ENCODE measurements around the gene LIPC. TPM values are rescaled to one million over a fixed set of nuclear protein-coding genes. Genes with fewer than 3 reads are reported as not detected.

Gene LIPC
- polyA plus RNA-seq, 1 of the 3 experiments (the other 2 are of a cell fraction), result not detected

DNA sequence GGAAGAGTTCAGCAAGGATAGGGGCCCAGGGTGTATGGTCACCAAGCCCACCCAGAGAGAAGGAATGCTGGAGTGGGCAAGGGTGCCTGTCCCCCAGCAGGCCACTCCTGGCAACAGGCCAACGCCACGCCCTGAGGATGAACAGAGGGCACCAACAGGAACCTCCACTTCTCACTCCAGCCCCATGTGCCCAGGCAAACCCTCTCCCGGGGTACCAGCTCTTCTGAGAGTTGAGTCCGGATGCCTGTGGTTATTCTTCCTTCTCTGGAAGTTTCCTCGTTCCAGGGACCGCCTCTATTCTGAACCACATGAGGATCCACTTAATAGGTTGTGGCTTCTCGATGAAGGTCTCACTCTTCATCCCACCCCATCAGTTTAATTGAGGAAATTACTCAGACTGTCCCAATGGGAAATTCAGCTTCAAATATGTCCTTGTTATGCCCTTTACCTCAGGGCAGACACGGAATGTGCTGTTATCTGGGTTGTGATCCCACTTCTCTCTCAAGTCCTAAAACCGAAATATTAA is 114.3 kb downstream of the LIPC start:
- 81% methylated on average over 7 of the region's 9 CpGs for WGBS (ENCODE audit: low lambda C conversion rate)

More for the DNA sequence above, 114.3 kb downstream of the LIPC start:
- Histone ChIP-seq H3K9me3 (no peaks in the 10 kb centered on the region), H3K27me3 (ENCODE audit: insufficient read depth) (no peaks in the 10 kb centered on the region), H3K27ac (ENCODE audit: low read depth in 2 of 2, low read length in 1 of 2) (0 out of 4 replicates have a peak overlapping the region, but pooled peaks of 1 of the 2 experiments have one; percentile 89), H3K4me3 (ENCODE audit: low read depth in 2 of 2, low read length in 1 of 2) (no peak overlapping the region), H4K20me1 (ENCODE audit: insufficient read depth) (no peaks in the 10 kb centered on the region), H3K9ac (no peak overlapping the region), H3F3A (replicated peaks; ENCODE audit: insufficient read depth) (peaks cover 20% of the 10 kb centered on the region), H3K36me3 (replicated peaks in 1 of 2; ENCODE audit: control insufficient read depth in 1 of 2, insufficient read depth in 2 of 2, low read length in 1 of 2) (no peaks in the 10 kb centered on the region), H3K79me2 (ENCODE audit: insufficient read depth) (no peaks in the 10 kb centered on the region), H2AFZ (ENCODE audit: low read depth) (no peak overlapping the region), H3K4me1 (ENCODE audit: control insufficient read depth in 1 of 2, insufficient read depth in 2 of 2, low read depth in 1 of 2, low read length in 1 of 2) (peaks cover 17% of the 10 kb centered on the region in 2 experiments; a peak in 2 of 4 replicates), H3K4me2 (no peak overlapping the region), H3K9me2 (no peaks in the 10 kb centered on the region)
- CTCF ChIA-PET, result interaction anchor here (1.1 kb wide), 1 partner anchor 225 kb away, joined by 4 read pairs; the partner anchor contains the start of gene MINDY2
- no peak for DNase-seq
- POLR2A ChIA-PET, result no interaction called here
- TF ChIP-seq SMC3 (IDR thresholded peaks at IDR 0.05; ENCODE audit: low read depth, low read length), result no peak
- TF ChIP-seq, protein P1, sequence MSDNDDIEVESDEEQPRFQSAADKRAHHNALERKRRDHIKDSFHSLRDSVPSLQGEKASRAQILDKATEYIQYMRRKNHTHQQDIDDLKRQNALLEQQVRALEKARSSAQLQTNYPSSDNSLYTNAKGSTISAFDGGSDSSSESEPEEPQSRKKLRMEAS (IDR thresholded peaks at IDR 0.05; ENCODE audit: low read depth), result no peak
- TF ChIP-seq RFX5 (IDR thresholded peaks at IDR 0.05; ENCODE audit: low read length), result no peak
- TF ChIP-seq, protein P2, sequence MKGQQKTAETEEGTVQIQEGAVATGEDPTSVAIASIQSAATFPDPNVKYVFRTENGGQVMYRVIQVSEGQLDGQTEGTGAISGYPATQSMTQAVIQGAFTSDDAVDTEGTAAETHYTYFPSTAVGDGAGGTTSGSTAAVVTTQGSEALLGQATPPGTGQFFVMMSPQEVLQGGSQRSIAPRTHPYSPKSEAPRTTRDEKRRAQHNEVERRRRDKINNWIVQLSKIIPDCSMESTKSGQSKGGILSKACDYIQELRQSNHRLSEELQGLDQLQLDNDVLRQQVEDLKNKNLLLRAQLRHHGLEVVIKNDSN (IDR thresholded peaks at IDR 0.05; ENCODE audit: borderline replicate concordance, low read depth), result no peak
- TF ChIP-seq JUND (IDR thresholded peaks at IDR 0.05), result no peak
- TF ChIP-seq SIN3A (IDR thresholded peaks at IDR 0.05; ENCODE audit: borderline replicate concordance, low read depth, low read length), result no peak
- no peak for TF ChIP-seq NFIC (IDR thresholded peaks at IDR 0.05; ENCODE audit: borderline replicate concordance)
- TF ChIP-seq GABPA (IDR thresholded peaks at IDR 0.05; ENCODE audit: low read depth), result no peak
- TF ChIP-seq, protein P3, sequence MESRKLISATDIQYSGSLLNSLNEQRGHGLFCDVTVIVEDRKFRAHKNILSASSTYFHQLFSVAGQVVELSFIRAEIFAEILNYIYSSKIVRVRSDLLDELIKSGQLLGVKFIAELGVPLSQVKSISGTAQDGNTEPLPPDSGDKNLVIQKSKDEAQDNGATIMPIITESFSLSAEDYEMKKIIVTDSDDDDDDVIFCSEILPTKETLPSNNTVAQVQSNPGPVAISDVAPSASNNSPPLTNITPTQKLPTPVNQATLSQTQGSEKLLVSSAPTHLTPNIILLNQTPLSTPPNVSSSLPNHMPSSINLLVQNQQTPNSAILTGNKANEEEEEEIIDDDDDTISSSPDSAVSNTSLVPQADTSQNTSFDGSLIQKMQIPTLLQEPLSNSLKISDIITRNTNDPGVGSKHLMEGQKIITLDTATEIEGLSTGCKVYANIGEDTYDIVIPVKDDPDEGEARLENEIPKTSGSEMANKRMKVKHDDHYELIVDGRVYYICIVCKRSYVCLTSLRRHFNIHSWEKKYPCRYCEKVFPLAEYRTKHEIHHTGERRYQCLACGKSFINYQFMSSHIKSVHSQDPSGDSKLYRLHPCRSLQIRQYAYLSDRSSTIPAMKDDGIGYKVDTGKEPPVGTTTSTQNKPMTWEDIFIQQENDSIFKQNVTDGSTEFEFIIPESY (IDR thresholded peaks at IDR 0.05; ENCODE audit: borderline replicate concordance, low read depth), result no peak
- no peak for TF ChIP-seq TAF1 (IDR thresholded peaks at IDR 0.05; ENCODE audit: borderline replicate concordance, low read depth, low read length)
- no peak for TF ChIP-seq MXI1 (IDR thresholded peaks at IDR 0.05; ENCODE audit: low read depth, low read length)
- TF ChIP-seq FOSL2 (IDR thresholded peaks at IDR 0.05; ENCODE audit: borderline replicate concordance, low read depth), result no peak
- TF ChIP-seq GATA2 (CRISPR knock-in tag; IDR thresholded peaks at IDR 0.05), result no peak
- TF ChIP-seq TEAD4 (IDR thresholded peaks at IDR 0.05; ENCODE audit: borderline replicate concordance, insufficient read depth), result no peak
- TF ChIP-seq MEF2A (IDR thresholded peaks at IDR 0.05; ENCODE audit: borderline replicate concordance, low read depth), result no peak
- no peak for TF ChIP-seq YY1 (IDR thresholded peaks at IDR 0.05; ENCODE audit: low read depth)
- TF ChIP-seq, protein P4, sequence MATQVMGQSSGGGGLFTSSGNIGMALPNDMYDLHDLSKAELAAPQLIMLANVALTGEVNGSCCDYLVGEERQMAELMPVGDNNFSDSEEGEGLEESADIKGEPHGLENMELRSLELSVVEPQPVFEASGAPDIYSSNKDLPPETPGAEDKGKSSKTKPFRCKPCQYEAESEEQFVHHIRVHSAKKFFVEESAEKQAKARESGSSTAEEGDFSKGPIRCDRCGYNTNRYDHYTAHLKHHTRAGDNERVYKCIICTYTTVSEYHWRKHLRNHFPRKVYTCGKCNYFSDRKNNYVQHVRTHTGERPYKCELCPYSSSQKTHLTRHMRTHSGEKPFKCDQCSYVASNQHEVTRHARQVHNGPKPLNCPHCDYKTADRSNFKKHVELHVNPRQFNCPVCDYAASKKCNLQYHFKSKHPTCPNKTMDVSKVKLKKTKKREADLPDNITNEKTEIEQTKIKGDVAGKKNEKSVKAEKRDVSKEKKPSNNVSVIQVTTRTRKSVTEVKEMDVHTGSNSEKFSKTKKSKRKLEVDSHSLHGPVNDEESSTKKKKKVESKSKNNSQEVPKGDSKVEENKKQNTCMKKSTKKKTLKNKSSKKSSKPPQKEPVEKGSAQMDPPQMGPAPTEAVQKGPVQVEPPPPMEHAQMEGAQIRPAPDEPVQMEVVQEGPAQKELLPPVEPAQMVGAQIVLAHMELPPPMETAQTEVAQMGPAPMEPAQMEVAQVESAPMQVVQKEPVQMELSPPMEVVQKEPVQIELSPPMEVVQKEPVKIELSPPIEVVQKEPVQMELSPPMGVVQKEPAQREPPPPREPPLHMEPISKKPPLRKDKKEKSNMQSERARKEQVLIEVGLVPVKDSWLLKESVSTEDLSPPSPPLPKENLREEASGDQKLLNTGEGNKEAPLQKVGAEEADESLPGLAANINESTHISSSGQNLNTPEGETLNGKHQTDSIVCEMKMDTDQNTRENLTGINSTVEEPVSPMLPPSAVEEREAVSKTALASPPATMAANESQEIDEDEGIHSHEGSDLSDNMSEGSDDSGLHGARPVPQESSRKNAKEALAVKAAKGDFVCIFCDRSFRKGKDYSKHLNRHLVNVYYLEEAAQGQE (IDR thresholded peaks at IDR 0.05; ENCODE audit: low read depth, low read length), result no peak
- TF ChIP-seq POLR2AphosphoS5 (IDR thresholded peaks at IDR 0.05; ENCODE audit: low read depth, low read length), result no peak
- TF ChIP-seq, protein P5, sequence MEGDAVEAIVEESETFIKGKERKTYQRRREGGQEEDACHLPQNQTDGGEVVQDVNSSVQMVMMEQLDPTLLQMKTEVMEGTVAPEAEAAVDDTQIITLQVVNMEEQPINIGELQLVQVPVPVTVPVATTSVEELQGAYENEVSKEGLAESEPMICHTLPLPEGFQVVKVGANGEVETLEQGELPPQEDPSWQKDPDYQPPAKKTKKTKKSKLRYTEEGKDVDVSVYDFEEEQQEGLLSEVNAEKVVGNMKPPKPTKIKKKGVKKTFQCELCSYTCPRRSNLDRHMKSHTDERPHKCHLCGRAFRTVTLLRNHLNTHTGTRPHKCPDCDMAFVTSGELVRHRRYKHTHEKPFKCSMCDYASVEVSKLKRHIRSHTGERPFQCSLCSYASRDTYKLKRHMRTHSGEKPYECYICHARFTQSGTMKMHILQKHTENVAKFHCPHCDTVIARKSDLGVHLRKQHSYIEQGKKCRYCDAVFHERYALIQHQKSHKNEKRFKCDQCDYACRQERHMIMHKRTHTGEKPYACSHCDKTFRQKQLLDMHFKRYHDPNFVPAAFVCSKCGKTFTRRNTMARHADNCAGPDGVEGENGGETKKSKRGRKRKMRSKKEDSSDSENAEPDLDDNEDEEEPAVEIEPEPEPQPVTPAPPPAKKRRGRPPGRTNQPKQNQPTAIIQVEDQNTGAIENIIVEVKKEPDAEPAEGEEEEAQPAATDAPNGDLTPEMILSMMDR (IDR thresholded peaks at IDR 0.05), result no peak
